GM18907 (cell line): ENCODE results near the gene DDX28.
A peak's percentile ranks its signal among the peaks of the same experiment; 100 is the strongest.

Experiments used
- ATAC-seq: cut with Tn5 transposase; IDR thresholded peaks from one replicate; pipeline ENCODE4 v1.9.1; 2021; ENCODE audit warnings: mild to moderate bottlenecking, moderate library complexity; ENCODE audit not compliant: unreplicated experiment

Gene DDX28

GRCh38 chr16:68022728-68023537, at the start of gene DDX28, which contains the start of gene DUS2:
Gene DDX28, minus strand, starts transcription at chr16:68023232. Its CDS starts 30 bp downstream, at chr16:68023202.
Gene DUS2, plus strand, starts transcription at chr16:68023284. Its CDS starts 14,740 bp downstream, at chr16:68038024.
- ATAC-seq, result peak; percentile 80

- no peak for ATAC-seq
Measured at GRCh38 chr16:68072038-68072695, 49.1 kb upstream of the DDX28 start.

GRCh38 chr16:68071518-68071901, 48.5 kb upstream of the DDX28 start:
- no peak for ATAC-seq

GRCh38 chr16:68070806-68071517, 47.9 kb upstream of the DDX28 start:
- peak; percentile 41 for ATAC-seq

- peak; percentile 27 for ATAC-seq
Measured at GRCh38 chr16:68070249-68070730, 47.3 kb upstream of the DDX28 start.

- ATAC-seq, result no peak
Measured at GRCh38 chr16:68069511-68070248, 46.6 kb upstream of the DDX28 start.

GRCh38 chr16:68068926-68069325, 45.9 kb upstream of the DDX28 start:
- no peak for ATAC-seq

GRCh38 chr16:68066763-68067162, 43.7 kb upstream of the DDX28 start:
- ATAC-seq, result no peak

GRCh38 chr16:68065716-68066305, 42.8 kb upstream of the DDX28 start:
- ATAC-seq, result no peak

GRCh38 chr16:68064791-68065365, 41.8 kb upstream of the DDX28 start:
- no peak for ATAC-seq

GRCh38 chr16:68062910-68063393, 39.9 kb upstream of the DDX28 start:
- no peak for ATAC-seq

- ATAC-seq, result no peak
Measured at GRCh38 chr16:68061396-68061795, 38.4 kb upstream of the DDX28 start.

- no peak for ATAC-seq
Measured at GRCh38 chr16:68059804-68060203, 36.8 kb upstream of the DDX28 start.

GRCh38 chr16:68055395-68055794, 32.4 kb upstream of the DDX28 start:
- ATAC-seq, result no peak

- no peak for ATAC-seq
Measured at GRCh38 chr16:68049449-68049848, 26.4 kb upstream of the DDX28 start.

- ATAC-seq, result no peak
Measured at GRCh38 chr16:68047987-68048386, 25.0 kb upstream of the DDX28 start.

- ATAC-seq, result no peak
Measured at GRCh38 chr16:68046106-68046505, 23.1 kb upstream of the DDX28 start.

- no peak for ATAC-seq
Measured at GRCh38 chr16:68041783-68042182, 18.8 kb upstream of the DDX28 start.

- no peak for ATAC-seq
Measured at GRCh38 chr16:68040506-68041288, 17.7 kb upstream of the DDX28 start.
